Left cardiac atrium (tissue), 4 donors: ENCODE results near the gene AFAP1L2. TPM values are rescaled to one million over a fixed set of nuclear protein-coding genes. Genes with fewer than 3 reads are reported as not detected.

Experiments
- ATAC-seq, 2 donors: fragments of 200-7000 bp; cut with Tn5 transposase; one replicate each; pipeline ENCODE4 v1.9.1; 2020; ENCODE audit warnings: mild to moderate bottlenecking in 2 of 2, moderate library complexity in 2 of 2
- DNase-seq: peaks from one replicate; pipeline ENCODE4 v3.0.0-alpha.2; 2020
- intact Hi-C, 2 donors: fragments of 100-400 bp; cut with DNase I; formaldehyde crosslinking; loops; one replicate each; pipeline versions ENCODE4 v1.14.1 to v1.15.1; 2022 to 2023
- total RNA-seq, 2 donors: library from RNA; stranded (reverse); fragmentation: NEBNext Ultra II Directional; extraction: Animal tissue kit (Norgen Biotek cat#: 25700); gene quantifications; one replicate each; pipeline ENCODE4 v1.2.1, GENCODE V29; 2021
- donor health status: DM: no; HTN: yes; CAD: no.
- donor health status: DM: no; HTN: yes; CAD: no; lungs with severe emphysema.
- donor health status: DM: yes; HTN: yes; CAD: no.
- donor health status: Dilated cardiomyopathy.

Gene AFAP1L2
- total RNA-seq, 2 donors from 2014 or later, result 5.5 to 7.6 TPM

GRCh38 chr10:114306116-114306973, 98.0 kb downstream of the AFAP1L2 start:
- ATAC-seq (peak in 1 of 2 donors; percentile 9), DNase-seq (no peak)
- intact Hi-C loops, result loop anchor here (10.0 kb wide), 1 partner anchor 98 kb away; the partner anchor contains the start of gene AFAP1L2 (in 2 of the 2)

GRCh38 chr10:114305521-114305925, 98.8 kb downstream of the AFAP1L2 start:
- ATAC-seq (no peak), DNase-seq (no peak)
- intact Hi-C loops, result loop anchor here (10.0 kb wide), 1 partner anchor 99 kb away; the partner anchor contains the start of gene AFAP1L2 (in 2 of the 2)

- intact Hi-C loops, result loop anchor here (5.0 to 10.0 kb wide), 2 partner anchors 100 to 133 kb away; partner anchors contain the start of gene AFAP1L2 (in 2 of the 2)
- peak; percentile 53 for DNase-seq
- peak; percentile 64 to 81 for ATAC-seq
Measured at GRCh38 chr10:114304571-114305421, 99.5 kb downstream of the AFAP1L2 start.

- intact Hi-C loops, result loop anchor here (5.0 to 10.0 kb wide), 2 partner anchors 101 to 133 kb away; partner anchors contain the start of gene AFAP1L2 (in 2 of the 2)
- peak; percentile 83 to 84 for ATAC-seq
Measured at GRCh38 chr10:114304017-114304570, 100.2 kb downstream of the AFAP1L2 start.

GRCh38 chr10:114303556-114303955, 100.7 kb downstream of the AFAP1L2 start:
- no peak for ATAC-seq
- no peak for DNase-seq
- intact Hi-C loops, result loop anchor here (5.0 to 10.0 kb wide), 2 partner anchors 101 to 134 kb away; partner anchors contain the start of gene AFAP1L2 (in 2 of the 2)

More at GRCh38 chr10:114304017-114304570, 100.2 kb downstream of the AFAP1L2 start:
- peak; percentile 85 for DNase-seq

GRCh38 chr10:114301951-114302710, 102.2 kb downstream of the AFAP1L2 start:
- intact Hi-C loops, result loop anchor here (5.0 to 10.0 kb wide), 2 partner anchors 103 to 135 kb away; partner anchors contain the start of gene AFAP1L2 (in 2 of the 2)
- peak; percentile 14 to 22 for ATAC-seq
- no peak for DNase-seq

- intact Hi-C loops, result loop anchor here (5.0 to 10.0 kb wide), 2 partner anchors 104 to 136 kb away; partner anchors contain the start of gene AFAP1L2 (in 2 of the 2)
- ATAC-seq (no peak), DNase-seq (no peak)
Measured at GRCh38 chr10:114301177-114301576, 103.1 kb downstream of the AFAP1L2 start.

DNA sequence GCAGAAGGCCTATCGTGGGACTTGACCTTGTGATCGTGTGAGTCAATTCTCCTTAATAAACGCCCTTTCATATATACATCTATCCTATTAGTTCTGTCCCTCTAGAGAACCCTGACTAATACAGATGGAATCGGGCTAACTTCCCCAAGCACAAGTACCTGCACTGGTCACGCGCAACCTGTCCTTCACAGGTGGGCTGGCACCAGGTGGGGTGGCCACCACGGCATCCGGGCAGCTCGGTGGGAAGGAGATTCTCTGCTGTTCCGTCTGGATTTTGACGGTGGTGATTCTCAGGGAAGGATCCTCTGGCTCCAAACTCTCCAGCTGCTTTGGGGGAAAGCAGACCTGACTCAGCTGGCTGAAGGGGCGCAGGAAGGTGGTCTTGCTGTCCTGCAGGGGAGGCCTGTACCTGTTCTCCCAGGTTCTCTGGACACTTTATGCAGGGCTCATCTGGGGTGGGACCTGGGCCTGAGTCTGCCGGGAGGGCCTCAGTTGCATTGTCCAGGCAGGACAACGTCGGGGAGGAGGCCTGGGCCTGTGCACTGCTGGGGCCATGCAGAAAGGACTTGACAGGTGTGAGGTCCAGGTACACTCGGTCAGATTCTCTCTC, 104.2 kb downstream of the AFAP1L2 start:
- DNase-seq (no peak), ATAC-seq (no peak)
- intact Hi-C loops, result loop anchor here (5.0 to 10.0 kb wide), 2 partner anchors 105 to 137 kb away; partner anchors contain the start of gene AFAP1L2 (in 2 of the 2)

DNA sequence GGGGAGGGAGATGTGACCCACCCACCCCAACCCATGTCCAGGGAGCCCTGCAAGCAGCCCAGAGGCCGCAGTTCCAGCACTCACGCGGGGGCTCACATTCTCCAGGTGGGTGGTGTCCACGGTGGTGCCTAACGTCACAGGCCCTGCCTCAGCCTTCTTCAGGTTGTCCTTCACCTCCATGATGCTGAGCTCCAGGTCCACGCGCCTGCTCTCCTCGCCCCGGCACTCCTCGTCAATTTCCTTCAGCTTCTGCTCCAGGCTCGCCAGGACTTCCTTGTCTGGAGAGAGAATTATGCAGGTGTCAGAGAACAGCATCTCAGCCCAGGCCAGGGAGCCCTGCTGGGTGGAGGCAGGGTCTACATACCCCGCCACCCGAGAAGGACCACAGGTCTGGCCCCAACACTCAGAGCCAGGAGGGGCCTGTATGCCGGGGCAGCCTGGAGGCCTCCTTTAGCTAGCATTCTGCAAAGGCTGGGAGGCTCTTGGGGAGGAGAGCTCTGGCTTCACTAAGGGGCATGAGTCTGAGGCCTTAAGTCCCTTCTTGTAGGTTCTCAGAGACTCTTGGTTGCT, 107.1 kb downstream of the AFAP1L2 start:
- intact Hi-C loops, result no loop called here
- no peak for DNase-seq
- ATAC-seq, result no peak

DNA sequence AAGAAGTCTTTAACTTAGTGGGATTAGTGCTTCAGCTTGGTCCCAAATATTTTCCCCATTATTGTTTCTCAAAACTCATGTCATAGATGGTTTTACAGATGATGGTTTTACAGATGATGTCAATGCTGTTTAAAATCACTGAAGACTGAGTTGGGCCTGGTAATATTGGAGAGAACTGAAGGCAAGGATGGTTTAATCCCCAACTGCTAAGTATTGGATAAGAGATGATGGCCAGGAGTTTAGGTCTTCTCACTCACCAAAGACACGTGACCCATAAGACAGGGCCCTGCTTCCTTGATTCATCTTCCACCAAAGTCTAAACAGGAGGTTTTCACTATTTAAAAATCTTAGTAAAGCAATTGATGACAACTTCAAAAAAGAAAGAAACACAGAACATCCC, 108.9 kb downstream of the AFAP1L2 start:
- no peak for DNase-seq
- no peak for ATAC-seq
- intact Hi-C loops, result no loop called here

- intact Hi-C loops, result no loop called here
- ATAC-seq, result no peak
- DNase-seq, result no peak
Measured at GRCh38 chr10:114294549-114294948, 109.8 kb downstream of the AFAP1L2 start.

DNA sequence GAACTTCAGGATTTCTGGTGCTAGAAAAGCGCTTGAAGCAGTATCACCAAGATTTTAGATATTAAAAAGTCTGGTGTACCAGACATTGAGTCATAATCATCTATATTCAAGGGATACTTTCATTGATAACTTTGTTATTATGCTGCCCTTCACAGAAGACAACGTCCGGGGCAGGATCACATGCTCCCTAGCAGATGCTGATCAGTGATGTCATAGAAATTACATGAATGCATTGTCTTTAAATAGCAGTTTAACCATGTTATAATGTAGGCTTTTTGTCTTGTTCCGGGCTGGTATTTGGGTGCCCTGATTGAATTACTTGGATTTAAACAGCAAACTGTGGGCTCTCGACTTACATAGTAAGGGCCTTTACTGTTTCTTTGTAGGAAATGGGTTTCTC, 111.2 kb downstream of the AFAP1L2 start:
- no peak for ATAC-seq
- DNase-seq, result no peak
- intact Hi-C loops, result no loop called here

- ATAC-seq (no peak), DNase-seq (peak; percentile 2)
- intact Hi-C loops, result no loop called here
Measured at GRCh38 chr10:114291516-114291915, 112.8 kb downstream of the AFAP1L2 start.

GRCh38 chr10:114291076-114291475, 113.2 kb downstream of the AFAP1L2 start:
- no peak for ATAC-seq

DNA sequence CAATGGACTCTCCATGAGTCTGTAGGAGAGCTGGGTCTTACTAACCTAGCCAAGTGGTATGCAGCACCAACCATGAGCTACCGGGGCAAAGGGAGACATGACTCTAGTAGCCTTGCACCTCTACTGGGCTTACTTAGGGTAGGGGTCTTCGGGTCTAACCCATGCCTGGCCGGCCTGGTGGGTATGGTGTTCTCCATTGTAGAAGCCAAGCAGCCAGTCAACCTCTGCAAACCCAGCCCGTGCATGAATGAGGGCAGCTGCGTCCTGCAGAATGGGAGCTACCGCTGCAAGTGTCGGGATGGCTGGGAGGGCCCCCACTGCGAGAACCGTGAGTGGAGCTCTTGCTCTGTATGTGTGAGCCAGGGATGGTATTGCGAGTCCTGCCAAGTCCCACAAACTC, 114.3 kb downstream of the AFAP1L2 start:
- DNase-seq, result peak; percentile 10
- intact Hi-C loops, result no loop called here

More at GRCh38 chr10:114291076-114291475, 113.2 kb downstream of the AFAP1L2 start:
- intact Hi-C loops, result no loop called here
- peak; percentile 6 for DNase-seq

DNA sequence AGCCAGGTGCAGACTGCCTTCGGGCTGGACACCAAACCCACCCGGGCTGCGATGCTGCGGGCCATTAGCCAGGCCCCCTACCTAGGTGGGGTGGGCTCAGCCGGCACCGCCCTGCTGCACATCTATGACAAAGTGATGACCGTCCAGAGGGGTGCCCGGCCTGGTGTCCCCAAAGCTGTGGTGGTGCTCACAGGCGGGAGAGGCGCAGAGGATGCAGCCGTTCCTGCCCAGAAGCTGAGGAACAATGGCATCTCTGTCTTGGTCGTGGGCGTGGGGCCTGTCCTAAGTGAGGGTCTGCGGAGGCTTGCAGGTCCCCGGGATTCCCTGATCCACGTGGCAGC, 115.2 kb downstream of the AFAP1L2 start:
- no peak for ATAC-seq
- peak; percentile 15 for DNase-seq

More for the DNA sequence above, 114.3 kb downstream of the AFAP1L2 start:
- no peak for ATAC-seq

DNA sequence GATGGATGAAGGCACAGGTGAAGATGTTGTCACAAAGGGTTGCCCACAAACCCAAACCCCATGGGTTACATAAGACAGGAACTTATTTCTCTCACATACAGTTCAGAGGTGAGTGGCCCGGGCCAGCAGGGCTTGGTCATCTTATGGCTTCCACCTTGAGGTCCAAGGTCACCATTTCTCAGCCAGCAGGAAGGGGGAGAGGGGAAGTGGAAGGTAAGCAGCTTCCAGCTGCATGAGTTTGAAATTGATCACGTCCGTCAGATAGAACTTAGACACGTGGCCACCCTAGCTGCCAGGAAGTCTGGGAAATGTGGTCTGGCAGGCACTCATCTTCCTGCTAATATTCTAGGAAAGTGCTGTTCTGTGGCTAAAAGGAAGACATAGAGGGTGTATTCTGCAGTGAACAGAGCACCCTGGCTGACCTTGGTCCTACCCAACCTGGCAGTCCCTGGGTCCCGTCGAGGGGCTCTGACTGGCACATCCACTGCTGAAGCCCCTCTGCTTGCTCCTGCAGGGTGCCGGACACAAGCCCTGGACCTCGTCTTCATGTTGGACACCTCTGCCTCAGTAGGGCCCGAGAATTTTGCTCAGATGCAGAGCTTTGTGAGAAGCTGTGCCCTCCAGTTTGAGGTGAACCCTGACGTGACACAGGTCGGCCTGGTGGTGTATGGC, 115.7 kb downstream of the AFAP1L2 start:
- DNase-seq, result peak; percentile 22
- ATAC-seq, result no peak
- intact Hi-C loops, result no loop called here

More for the DNA sequence above, 115.2 kb downstream of the AFAP1L2 start:
- intact Hi-C loops, result no loop called here
